HepG2 (cell line): ENCODE data around the gene EYA2. TPM values are rescaled to one million over a fixed set of nuclear protein-coding genes. Genes with fewer than 3 reads are reported as not detected.
A peak's percentile ranks its signal among the peaks of the same experiment; 100 is the strongest.

Source experiments
- ATAC-seq: fragments of 200-7000 bp; cut with Tn5 transposase; 3 replicates; pipeline ENCODE4 v1.9.1; 2020; ENCODE audit warnings: mild to moderate bottlenecking, moderate library complexity
- BruUV-seq: library from RNA; stranded (reverse); fragments of 400-500 nt; replicated peaks from 2 replicates; lab custom pipeline; 2021; lab: Mats Ljungman, UMichigan
- CTCF ChIA-PET: fragments of 300-600 bp; formaldehyde crosslinking; extraction: SDS; loops from one replicate; lab custom pipeline; 2021; ENCODE audit warnings: low total read pairs, inconsistent platforms, low intra/inter-chr PET ratio; lab: Yijun Ruan, JAX
- POLR2A ChIA-PET: fragments of 350-600 bp; sonication (Branson Sonifier 250); formaldehyde crosslinking; loops from one replicate; lab custom pipeline; 2020; ENCODE audit warnings: antibody characterized with exemption, inconsistent platforms; lab: Yijun Ruan, JAX
- DNase-seq: peaks from one replicate; pipeline ENCODE4 v3.0.0-alpha.2; 2015; ENCODE audit warnings: low spot score
- FAIRE-seq: peaks from 3 replicates; lab custom pipeline; 2011; peaks lifted over from hg19 to GRCh38; lab: Jason Lieb, UNC
- H2AFZ ChIP-seq: one replicate; pipeline ENCODE4 v1.6.1; 2011; ENCODE audit warnings: low read length, inconsistent platforms
- H3K27ac ChIP-seq: fragments of 300-600 bp; 3 replicates; pipeline ENCODE4 v1.8.0; 2011; ENCODE audit warnings: mixed run types, mild to moderate bottlenecking, mixed read lengths, low read length, inconsistent platforms; ENCODE audit not compliant: insufficient read depth; ENCODE audit errors: extremely low read length
- H3K27me3 ChIP-seq, 2 experiments: fragments of 200-600 bp in 1 of 2; 2 replicates in 1 of 2; 3 replicates in 1 of 2; pipeline versions ENCODE4 v1.6.0 to v1.8.0; 2011; ENCODE audit warnings: low read length in 2 of 2, mild to moderate bottlenecking in 2 of 2, moderate library complexity in 2 of 2, inconsistent platforms in 1 of 2; ENCODE audit not compliant: insufficient read depth in 2 of 2, control insufficient read depth in 1 of 2
- H3K36me3 ChIP-seq, 2 experiments: fragments of 200-600 bp in 1 of 2; replicated peaks in 1 of 2; 2 replicates in 1 of 2; 3 replicates in 1 of 2; pipeline versions ENCODE4 v1.5.1 to v1.8.0; 2011; ENCODE audit warnings: low read length in 2 of 2, inconsistent platforms in 1 of 2; ENCODE audit not compliant: insufficient read depth in 2 of 2, control insufficient read depth in 1 of 2
- H3K4me1 ChIP-seq: 2 replicates; pipeline ENCODE4 v1.5.1; 2012; ENCODE audit warnings: low read length, inconsistent platforms; ENCODE audit not compliant: insufficient read depth
- H3K4me2 ChIP-seq: 2 replicates; pipeline ENCODE4 v1.6.0; 2011; ENCODE audit warnings: low read depth, low read length, inconsistent platforms
- H3K4me3 ChIP-seq, 3 experiments: fragments of 200-600 bp in 1 of 3; sonication (generic), shearing (Covaris generic) in 1 of 3; replicated peaks in 1 of 3; 2 replicates each; pipeline ENCODE4 v1.5.1; 2011 to 2016; ENCODE audit warnings: low read length in 3 of 3, inconsistent platforms in 2 of 3, low read depth in 2 of 3, mild to moderate bottlenecking in 2 of 3, control low read depth in 1 of 3, mixed read lengths in 1 of 3; ENCODE audit not compliant: insufficient read depth in 1 of 3
- H3K79me2 ChIP-seq: one replicate; pipeline ENCODE4 v1.6.1; 2011; ENCODE audit warnings: low read length, inconsistent platforms; ENCODE audit not compliant: insufficient read depth
- H3K9ac ChIP-seq: 2 replicates; pipeline ENCODE4 v1.6.0; 2011; ENCODE audit warnings: mild to moderate bottlenecking, low read depth, low read length, inconsistent platforms; ENCODE audit not compliant: insufficient read depth
- H3K9me3 ChIP-seq: 2 replicates; pipeline ENCODE4 v1.5.1; 2012; ENCODE audit warnings: mild to moderate bottlenecking, low read length
- H4K20me1 ChIP-seq: 2 replicates; pipeline ENCODE4 v1.6.0; 2011; ENCODE audit warnings: inconsistent platforms, mild to moderate bottlenecking, low read length, moderate library complexity; ENCODE audit not compliant: insufficient read depth
- AHDC1 ChIP-seq: sonication (generic); formaldehyde crosslinking; IDR thresholded peaks from 2 replicates; pipeline ENCODE4 v1.5.1; 2020; ENCODE audit warnings: mild to moderate bottlenecking, missing genetic modification reagents, borderline replicate concordance
- DPF2 ChIP-seq: sonication (generic); formaldehyde crosslinking; IDR thresholded peaks from 2 replicates; pipeline ENCODE4 v1.4.0; 2020; ENCODE audit warnings: mild to moderate bottlenecking, low read depth, missing genetic modification reagents, borderline replicate concordance
- JUNB ChIP-seq: sonication (generic); formaldehyde crosslinking; IDR thresholded peaks from 2 replicates; pipeline ENCODE4 v1.8.0; 2022; ENCODE audit warnings: missing genetic modification reagents, mild to moderate bottlenecking, borderline replicate concordance
- MNT ChIP-seq: fragments of 450-650 bp; IDR thresholded peaks from 2 replicates; pipeline ENCODE4 v1.6.1; 2016
- TCF12 ChIP-seq, 2 experiments: fragments of 450-650 bp in 1 of 2; sonication (generic) in 1 of 2; formaldehyde crosslinking in 1 of 2; IDR thresholded peaks; 2 replicates each; pipeline versions ENCODE4 v1.6.1 to v1.8.0; 2017 to 2022; ENCODE audit warnings: antibody characterized with exemption in 1 of 2, mild to moderate bottlenecking in 1 of 2, missing genetic modification reagents in 1 of 2, moderate library complexity in 1 of 2
- WGBS: methylation state at CpG from one replicate; pipeline ENCODE4 v1.1.6; 2017; ENCODE audit warnings: low lambda C conversion rate; 5-methylcytosine and 5-hydroxymethylcytosine counted together
- in situ Hi-C: cut with HindIII; loops from 2 replicates; pipeline ENCODE4 v1.10.0; 2017; ENCODE audit warnings: low pct_unique_long_range_greater_than_20kb; ENCODE audit not compliant: extremely low pct_ligation_motif_present
- intact Hi-C: fragments of 100-400 bp; cut with micrococcal nuclease; formaldehyde crosslinking; loops from one replicate; pipeline ENCODE4 v1.10.0; 2022; ENCODE audit not compliant: unreplicated experiment
- polyA plus RNA-seq, 8 experiments: library from polyadenylated mRNA; depleted of rRNA in 3 of 8; stranded (reverse) in 7 of 8; unstranded in 1 of 8; fragments of >200 nt; fragmentation: Illumina TruSeq in 4 of 8; extraction: Trizol in 4 of 8; gene quantifications; 2 replicates each; pipeline versions ENCODE4 v1.2.1 to v1.2.3, GENCODE V29; 2011 to 2016; ENCODE audit warnings: low read depth in 4 of 8, missing spikeins in 1 of 8, mixed read lengths in 1 of 8; ENCODE audit not compliant: insufficient read depth in 1 of 8
- total RNA-seq, 5 experiments: library from RNA; depleted of rRNA; stranded (reverse); fragments of >200 nt; fragmentation: Illumina TruSeq; extraction: Trizol; gene quantifications; 2 replicates each; pipeline ENCODE4 v1.2.3, GENCODE V29; 2016; ENCODE audit warnings: low read depth in 1 of 5

Gene EYA2
- total and polyA plus RNA-seq, 2 of the 13 experiments (the other 11 are each of a cell fraction or from before 2014, with no cell fraction given) = not detected

GRCh38 chr20:46963758-46964617 lies 69.3 kb downstream of the EYA2 start:
- Histone ChIP-seq H3K4me3 (no peak overlapping the region), H3K4me2 (no peak overlapping the region), H4K20me1 (no peaks in the 10 kb centered on the region), H3K9me3 (no peaks in the 10 kb centered on the region), H3K27me3 (peaks cover 3 to 27% of the 10 kb centered on the region in 2 experiments; a peak in 3 of 5 replicates), H3K36me3 (no peaks in the 10 kb centered on the region), H3K9ac (no peak overlapping the region), H3K4me1 (peaks cover 13% of the 10 kb centered on the region), H3K79me2 (no peaks in the 10 kb centered on the region), H2AFZ (no peak overlapping the region), H3K27ac (no peak overlapping the region)
- in situ Hi-C loops (no loop called here), intact Hi-C loops (no loop called here)
- TF ChIP-seq AHDC1 = no peak
- no peak for TF ChIP-seq TCF12 (IDR thresholded peaks at IDR 0.05)
- no peak for TF ChIP-seq TCF12 (CRISPR knock-in tag; IDR thresholded peaks at IDR 0.05)
- TF ChIP-seq MNT = peak; percentile 89
- no peak for TF ChIP-seq DPF2
- TF ChIP-seq JUNB (CRISPR knock-in tag) = no peak
- ATAC-seq (no peak), FAIRE-seq (no peak), DNase-seq (no peak)
- BruUV-seq = no TSS peak
- 36% methylated on average over 13 of the region's 13 CpGs for WGBS
- ChIA-PET POLR2A (no interaction called here), CTCF (no interaction called here)
